IPS DF 19.7 (cell line): Measurements from ENCODE around the gene PFDN4.

Source experiments
- DNase-seq: peaks from one replicate; pipeline ENCODE4 v3.0.0-alpha.2; 2013; ENCODE audit warnings: low read depth, low spot score

Gene PFDN4

GRCh38 chr20:54207743-54208547 lies at the start of gene PFDN4:
PFDN4 (plus strand) TSS chr20:54208087; CDS start chr20:54208101, 14 bp downstream.
- no peak for DNase-seq

GRCh38 chr20:54158226-54158625 lies 49.7 kb upstream of the PFDN4 start:
- DNase-seq, result no peak

GRCh38 chr20:54158856-54159418 lies 49.0 kb upstream of the PFDN4 start:
- no peak for DNase-seq

- no peak for DNase-seq
Measured at GRCh38 chr20:54160065-54161007, 47.6 kb upstream of the PFDN4 start.

- no peak for DNase-seq
Measured at GRCh38 chr20:54161008-54161820, 46.7 kb upstream of the PFDN4 start.

GRCh38 chr20:54161821-54162149 lies 46.1 kb upstream of the PFDN4 start:
- DNase-seq, result no peak

- DNase-seq, result no peak
Measured at GRCh38 chr20:54162378-54163009, 45.4 kb upstream of the PFDN4 start.

- DNase-seq, result no peak
Measured at GRCh38 chr20:54163402-54163801, 44.5 kb upstream of the PFDN4 start.

- no peak for DNase-seq
Measured at GRCh38 chr20:54165014-54165413, 42.9 kb upstream of the PFDN4 start.

- no peak for DNase-seq
Measured at GRCh38 chr20:54165803-54166202, 42.1 kb upstream of the PFDN4 start.

GRCh38 chr20:54166987-54167662 lies 40.8 kb upstream of the PFDN4 start:
- no peak for DNase-seq

GRCh38 chr20:54167909-54168872 lies 39.7 kb upstream of the PFDN4 start:
- DNase-seq, result no peak

- no peak for DNase-seq
Measured at GRCh38 chr20:54168961-54169862, 38.7 kb upstream of the PFDN4 start.

GRCh38 chr20:54170026-54170471 lies 37.8 kb upstream of the PFDN4 start:
- DNase-seq, result no peak

GRCh38 chr20:54170963-54171362 lies 36.9 kb upstream of the PFDN4 start:
- DNase-seq, result no peak

GRCh38 chr20:54172532-54172855 lies 35.4 kb upstream of the PFDN4 start:
- no peak for DNase-seq

- no peak for DNase-seq
Measured at GRCh38 chr20:54172856-54173652, 34.8 kb upstream of the PFDN4 start.
